Dedifferentiated amniotic fluid mesenchymal stem cell (primary cell): ENCODE measurements around the gene ARSJ.
"Not testable (repeated sequence)": the region's sequence is repeated elsewhere in the genome, so short reads cannot be mapped to it uniquely, and the experiment has no call there.

Experiments used
- DNase-seq: peaks from one replicate; pipeline ENCODE4 v3.0.0-alpha.2; 2016; ENCODE audit errors: extremely low spot score

Gene ARSJ

GRCh38 chr4:113958766-113959538 is 20.5 kb downstream of the ARSJ start:
- peak; percentile 89 for DNase-seq

GRCh38 chr4:113957956-113958355 is 21.5 kb downstream of the ARSJ start:
- DNase-seq = no peak

DNA sequence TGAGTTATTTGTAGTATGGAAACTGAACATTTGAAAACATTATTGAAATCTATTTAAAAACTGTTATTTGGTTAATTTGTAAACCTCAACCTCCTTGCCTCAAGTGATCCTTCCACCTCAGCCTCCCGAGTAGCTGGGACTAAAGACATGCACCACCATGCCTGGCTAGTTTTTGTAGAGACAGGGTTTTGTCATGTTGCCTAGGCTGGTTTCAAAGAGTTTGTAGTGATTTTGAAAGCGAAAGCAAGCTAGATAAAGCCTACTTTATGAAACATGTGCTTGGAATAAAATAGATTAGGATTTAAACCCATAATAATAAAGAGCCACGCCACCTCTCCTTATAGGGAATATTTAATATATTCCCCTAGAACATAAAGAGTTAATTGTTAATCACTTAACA is 23.5 kb downstream of the ARSJ start:
- DNase-seq = no peak

DNA sequence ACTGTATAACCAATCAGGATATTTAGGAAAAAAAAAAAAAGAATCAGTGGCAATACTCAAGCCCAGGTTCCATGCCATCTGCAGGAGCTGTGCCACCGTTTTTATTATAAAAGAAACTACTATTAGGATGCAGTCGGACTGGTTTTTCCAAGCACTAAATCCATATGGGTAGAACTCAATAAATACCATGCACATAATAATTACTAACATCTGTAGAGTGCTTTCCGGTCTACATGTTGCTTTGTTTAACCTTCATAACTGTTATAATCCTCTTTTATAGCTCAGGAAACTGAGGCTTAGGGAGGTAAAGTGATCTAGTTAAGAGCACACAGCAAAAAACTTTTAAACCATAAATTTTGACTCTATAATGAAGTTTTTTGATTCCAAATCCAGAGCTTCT is 24.0 kb downstream of the ARSJ start:
- DNase-seq = no peak

DNA sequence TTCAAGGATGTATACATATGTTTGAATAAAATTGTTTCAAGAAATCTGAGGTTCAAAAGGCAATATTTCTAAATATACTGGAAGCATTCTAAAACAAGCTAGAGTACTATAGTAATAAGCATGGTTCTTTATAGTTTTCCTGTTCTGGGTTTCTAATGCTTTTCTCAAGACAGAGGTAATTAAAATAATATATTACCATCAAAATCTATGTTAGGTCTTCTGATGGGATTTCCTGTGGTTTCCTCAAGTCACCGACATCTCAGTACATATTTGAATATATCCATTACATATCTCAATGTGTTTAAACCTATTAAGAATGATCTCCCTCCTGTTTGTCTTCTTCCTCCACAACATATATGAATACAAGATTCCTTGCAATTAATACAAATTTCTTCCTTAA is 25.6 kb downstream of the ARSJ start:
- no peak for DNase-seq

DNA sequence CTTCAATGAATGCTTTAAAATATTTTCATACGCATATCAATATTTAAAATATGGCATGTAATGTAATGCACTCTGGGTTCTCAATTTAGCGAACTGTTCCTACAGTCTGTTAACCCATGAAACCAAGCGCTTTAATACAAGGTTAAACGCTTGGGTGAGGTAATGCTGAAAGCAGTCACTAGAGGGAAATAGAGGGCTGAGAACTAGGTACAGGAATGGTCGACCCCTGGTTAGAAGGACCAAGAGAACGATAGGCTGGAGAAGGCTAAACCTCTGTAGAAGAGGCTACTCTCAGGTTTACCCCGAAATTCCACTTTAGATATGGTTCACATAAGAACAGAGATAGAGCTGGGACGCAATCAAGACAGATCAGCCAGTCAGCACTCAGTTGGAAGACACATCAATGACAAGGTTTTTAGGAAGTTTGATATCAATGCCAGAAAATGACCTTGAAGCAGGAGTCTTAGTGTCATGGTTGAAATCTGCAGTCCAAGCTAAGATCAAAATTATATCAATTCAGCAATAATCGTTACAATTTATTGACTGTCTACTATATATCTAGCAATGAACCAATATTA is 26.9 kb downstream of the ARSJ start:
- DNase-seq = no peak

DNA sequence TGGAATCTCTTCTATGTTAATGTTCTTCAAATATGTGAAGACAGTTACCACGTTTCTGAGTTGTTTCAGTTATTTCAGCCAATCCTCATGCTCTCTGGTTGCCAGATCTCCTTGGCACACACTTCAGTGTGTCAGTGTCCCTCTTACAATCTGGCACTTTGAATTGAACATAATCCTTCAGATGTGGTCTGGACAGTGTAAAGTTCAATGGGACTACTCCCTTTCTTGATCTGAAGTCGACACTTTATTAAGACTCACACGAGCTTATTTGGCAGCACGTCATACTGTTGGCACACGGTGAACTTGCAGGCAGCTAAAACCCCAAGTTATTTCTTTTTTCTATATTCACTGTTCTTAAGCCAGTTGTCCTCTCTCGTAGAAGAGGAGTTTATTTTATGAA is 28.2 kb downstream of the ARSJ start:
- DNase-seq = no peak

DNA sequence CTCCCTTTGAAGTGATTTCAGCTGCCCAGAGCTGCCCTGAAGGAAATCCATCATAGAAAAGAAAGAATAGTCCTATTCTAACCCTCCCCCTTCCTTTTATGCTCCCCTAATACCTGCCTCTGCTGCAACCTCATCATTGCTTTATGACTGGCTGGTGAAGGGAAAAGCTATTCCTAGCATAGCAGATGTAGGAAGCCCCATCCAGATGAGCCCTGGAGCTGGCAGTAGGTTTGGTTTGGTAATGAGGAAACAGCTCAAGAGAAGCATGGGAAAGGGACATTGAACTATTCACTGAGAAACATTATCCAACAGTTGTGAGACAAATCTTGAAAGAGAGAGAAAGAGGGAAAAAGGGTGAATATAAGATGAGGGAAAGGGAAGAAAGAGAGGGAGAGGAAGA is 29.2 kb downstream of the ARSJ start:
- no peak for DNase-seq

DNA sequence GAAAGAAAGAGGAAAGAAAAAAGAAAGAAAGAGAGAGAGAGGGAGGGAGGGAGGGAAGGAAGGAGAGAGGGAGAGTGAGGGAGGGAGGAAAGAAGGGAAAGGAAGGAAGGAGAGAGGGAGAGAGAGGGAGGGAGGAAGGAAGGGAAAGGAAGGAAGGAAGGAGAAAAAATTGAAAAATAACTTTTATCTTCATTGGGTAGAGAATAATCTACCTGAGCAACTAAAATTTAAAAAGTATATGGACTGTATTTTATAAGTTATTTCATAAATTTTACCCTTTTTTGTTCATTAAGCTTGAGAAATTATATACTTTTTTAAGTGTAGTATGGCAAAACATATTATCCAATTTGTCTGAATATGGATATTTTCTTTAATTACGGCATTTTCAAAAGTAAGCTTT is 32.0 kb downstream of the ARSJ start:
- DNase-seq = no peak

DNA sequence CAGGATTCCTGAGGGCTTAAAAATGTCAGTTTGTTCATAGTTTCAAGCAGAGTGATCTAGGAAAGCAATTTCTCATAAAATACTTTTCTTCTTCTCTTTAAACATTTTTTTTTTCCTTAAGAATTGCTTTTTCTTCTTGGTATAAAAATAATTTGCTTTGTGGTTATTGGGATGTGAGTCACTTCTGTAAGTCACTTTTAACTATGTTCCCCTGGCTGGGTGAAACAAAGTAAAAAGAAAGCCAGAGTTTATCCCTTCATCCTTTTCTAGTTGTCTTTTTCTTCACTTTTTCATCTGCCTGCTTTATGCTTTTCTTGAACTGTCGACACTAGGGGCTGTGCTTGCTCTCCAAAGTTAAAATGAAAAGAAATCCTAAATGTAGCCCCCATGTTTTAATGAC is 33.5 kb downstream of the ARSJ start:
- no peak for DNase-seq

GRCh38 chr4:113943863-113944262 is 35.6 kb downstream of the ARSJ start:
- peak; percentile 34 for DNase-seq

GRCh38 chr4:113943085-113943484 is 36.4 kb downstream of the ARSJ start:
- no peak for DNase-seq

GRCh38 chr4:113941836-113942235 is 37.6 kb downstream of the ARSJ start:
- no peak for DNase-seq

GRCh38 chr4:113940103-113940502 is 39.3 kb downstream of the ARSJ start:
- not testable (repeated sequence) for DNase-seq

DNA sequence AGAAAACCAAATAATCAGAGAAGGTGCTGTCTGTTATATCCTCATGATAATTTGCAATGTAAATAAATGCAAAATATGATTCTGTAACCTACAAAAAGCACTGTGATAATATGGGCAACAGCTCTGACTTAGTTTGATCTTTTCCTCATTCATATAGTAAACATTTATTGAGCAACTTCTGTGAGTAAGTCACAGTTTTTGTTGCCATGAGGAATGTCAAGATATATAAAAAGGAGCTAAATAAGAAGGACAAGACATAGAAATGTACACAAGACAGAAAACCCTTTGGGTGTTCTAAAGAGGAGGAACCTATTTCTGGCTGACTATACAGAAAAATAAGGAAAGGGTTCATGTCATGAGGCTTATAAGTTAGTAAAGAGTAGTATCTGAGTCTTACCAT is 44.3 kb downstream of the ARSJ start:
- no peak for DNase-seq

DNA sequence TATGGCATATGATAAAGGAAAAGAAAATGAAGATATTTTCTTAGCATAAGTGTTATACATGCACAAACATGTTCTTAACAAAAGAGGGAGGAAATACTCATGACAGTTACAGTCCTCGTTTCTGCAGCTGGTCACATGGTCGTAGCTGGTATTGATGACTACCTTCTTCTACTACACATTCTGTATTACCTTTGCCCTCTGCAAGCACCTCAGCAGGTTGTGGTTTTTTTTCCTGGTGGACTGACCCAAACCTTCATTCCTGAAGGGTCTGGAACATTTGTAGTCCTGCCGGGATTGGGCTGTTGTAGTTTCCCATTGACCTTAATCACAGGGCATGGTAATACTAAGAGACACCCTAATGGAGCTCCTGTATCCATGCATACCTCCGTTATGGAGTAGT is 54.7 kb downstream of the ARSJ start:
- DNase-seq = not testable (repeated sequence)

DNA sequence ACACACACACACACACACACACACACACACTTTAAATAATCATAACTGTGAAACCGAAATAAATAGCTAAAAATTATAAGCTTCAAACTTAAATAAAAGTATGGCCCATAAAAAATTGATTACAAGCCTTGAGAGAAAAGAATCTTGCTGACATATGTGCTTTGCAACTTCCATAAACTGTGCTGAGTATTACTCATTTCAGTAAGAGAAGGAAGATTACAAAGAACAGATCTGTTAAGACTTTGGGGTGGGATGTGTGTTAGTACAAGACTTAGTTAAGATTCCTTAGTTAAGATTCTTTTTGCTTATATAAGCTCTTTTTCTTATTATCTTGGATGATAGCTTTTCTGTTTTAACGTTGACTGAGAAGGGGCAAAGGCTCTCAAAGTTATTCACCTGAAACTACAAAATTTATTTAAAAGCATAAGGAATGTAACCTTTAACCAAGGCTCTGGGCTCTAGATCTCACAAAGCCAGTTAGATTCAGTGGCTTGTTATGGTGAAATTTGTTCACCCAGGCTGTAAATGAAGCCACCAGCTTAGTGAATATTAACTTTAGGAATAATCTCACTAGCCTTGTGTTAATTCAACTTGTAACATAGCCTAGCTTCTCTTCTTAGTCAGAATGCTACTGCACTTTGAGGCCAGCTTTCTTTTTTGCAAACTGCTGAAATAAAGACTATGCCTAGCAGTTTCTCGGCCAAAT is 58.2 kb downstream of the ARSJ start:
- DNase-seq = no peak

- DNase-seq = no peak
These were observed 59.8 kb downstream of the ARSJ start for GRCh38 chr4:113919611-113920010.

- no peak for DNase-seq
These were observed 60.3 kb downstream of the ARSJ start for GRCh38 chr4:113919145-113919544.

- DNase-seq = no peak
These were observed 70.6 kb downstream of the ARSJ start for GRCh38 chr4:113908829-113909228.

DNA sequence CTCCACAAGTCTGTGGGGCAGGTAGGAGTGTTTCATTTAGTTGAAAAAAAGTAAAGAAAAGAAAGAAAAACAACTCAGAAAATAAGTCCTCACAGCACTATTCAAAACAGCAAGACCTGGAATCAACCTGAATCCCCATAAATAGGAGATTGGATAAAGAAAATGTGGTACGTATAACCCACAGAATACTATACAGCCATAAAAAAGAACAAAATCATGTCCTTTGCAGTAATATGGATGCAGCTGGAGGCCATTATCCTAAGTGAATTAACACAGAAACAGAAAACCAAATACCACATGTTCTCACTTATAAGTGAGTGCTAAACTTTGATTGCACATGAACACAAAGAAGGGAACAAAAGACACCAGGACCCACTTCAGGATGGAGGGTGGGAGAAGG is 71.9 kb downstream of the ARSJ start:
- no peak for DNase-seq

GRCh38 chr4:113905301-113905700 is 74.1 kb downstream of the ARSJ start:
- no peak for DNase-seq

DNA sequence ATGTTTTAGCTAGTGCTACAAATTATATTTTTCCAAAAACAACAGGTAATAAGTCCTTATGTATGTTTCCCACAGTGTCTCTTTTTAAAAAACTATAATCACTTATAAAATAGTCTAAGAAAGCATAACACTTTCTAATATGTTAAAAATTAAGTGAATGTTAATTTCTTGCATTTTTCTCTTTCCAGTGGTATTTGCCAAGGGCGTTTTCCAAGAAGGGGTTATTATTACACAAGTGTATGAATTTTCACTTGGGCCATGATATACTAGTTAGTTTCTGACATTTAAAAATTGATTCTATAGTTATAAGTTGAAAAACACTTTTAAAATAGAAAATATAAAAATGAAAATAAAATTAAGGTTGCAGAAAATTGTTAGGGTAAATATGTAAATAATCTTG is 74.6 kb downstream of the ARSJ start:
- no peak for DNase-seq
